ENCODE measurements around the gene PPT1. TPM values are rescaled to one million over a fixed set of nuclear protein-coding genes. Genes with fewer than 3 reads are reported as not detected.

Gene PPT1
- total RNA-seq, 4 donors from 2014 or later: 6.4 to 28.9 (median 18.0) TPM

DNA sequence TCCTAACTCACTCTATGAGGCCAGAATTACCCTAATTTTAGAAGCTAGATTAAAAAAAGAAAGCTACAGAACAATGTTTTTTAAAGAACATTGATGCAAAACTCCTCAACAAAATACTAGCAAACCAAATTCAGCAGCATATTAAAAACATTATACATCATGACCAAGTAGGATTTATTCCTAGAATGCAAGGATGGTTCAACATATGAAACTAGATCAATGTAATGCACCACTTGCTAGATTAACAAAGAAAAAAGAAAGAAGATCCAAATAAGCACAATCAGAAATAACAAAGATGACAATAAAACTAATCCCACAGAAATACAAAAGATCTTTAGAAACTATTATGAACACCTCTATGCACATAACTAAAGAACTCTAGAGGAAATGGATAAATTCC is 13.3 kb upstream of the PPT1 start:
- DNase-seq: no peak

DNA sequence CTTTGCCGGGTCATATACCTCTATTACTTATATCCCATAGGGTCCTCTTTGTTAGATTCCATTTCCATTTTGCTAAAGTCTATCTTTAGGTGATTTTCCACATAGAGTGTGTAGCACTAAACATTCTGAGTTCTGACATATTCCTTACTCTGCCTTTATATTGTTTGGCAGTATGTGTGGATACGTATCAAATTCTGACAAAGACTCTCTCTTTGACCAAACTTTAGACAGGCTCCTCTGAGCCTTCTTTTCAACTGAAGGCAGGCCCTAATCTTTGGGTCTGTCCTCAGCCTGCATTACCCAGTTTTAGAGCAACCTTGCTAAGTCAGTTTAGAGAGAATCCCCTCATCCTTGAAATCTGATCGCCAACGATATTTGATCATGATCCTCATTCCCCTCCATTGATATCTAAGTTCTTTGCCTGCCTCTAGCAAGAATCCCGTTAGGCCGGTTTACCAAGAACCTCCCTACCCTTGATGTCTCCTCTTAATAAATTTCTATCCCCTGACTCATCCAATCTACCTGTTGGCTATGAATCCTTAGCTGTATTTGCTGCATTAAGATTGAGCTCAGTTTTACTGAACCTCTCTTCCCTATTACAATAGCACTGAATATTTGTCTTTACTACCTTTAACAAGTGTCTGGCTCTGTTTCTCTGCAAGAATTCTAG is 10.4 kb upstream of the PPT1 start:
- Histone ChIP-seq H3K4me3 (no peak overlapping the region), H3K27ac (no peak overlapping the region), H3K27me3 (peaks cover 9% of the 10 kb centered on the region), H3K9me3 (peaks cover 21% of the 10 kb centered on the region in 2 donors), H3K36me3 (no peaks in the 10 kb centered on the region), H3K4me1 (no peaks in the 10 kb centered on the region)
- in situ Hi-C loops (cut with MboI; ENCODE audit: low pct_ligation_motif_present in 1 of 4, low pct_unique_long_range_greater_than_20kb in 1 of 4, low sequenced_read_pairs in 3 of 4) (no loop called here), intact Hi-C loops (cut with DNase I; ENCODE audit: low total_unique reads) (no loop called here)
- 89 to 90% methylated on average over 6 of the region's 6 CpGs for WGBS, 2 donors (ENCODE audit: low coverage in 1 of 2)
- TF ChIP-seq, protein P1, sequence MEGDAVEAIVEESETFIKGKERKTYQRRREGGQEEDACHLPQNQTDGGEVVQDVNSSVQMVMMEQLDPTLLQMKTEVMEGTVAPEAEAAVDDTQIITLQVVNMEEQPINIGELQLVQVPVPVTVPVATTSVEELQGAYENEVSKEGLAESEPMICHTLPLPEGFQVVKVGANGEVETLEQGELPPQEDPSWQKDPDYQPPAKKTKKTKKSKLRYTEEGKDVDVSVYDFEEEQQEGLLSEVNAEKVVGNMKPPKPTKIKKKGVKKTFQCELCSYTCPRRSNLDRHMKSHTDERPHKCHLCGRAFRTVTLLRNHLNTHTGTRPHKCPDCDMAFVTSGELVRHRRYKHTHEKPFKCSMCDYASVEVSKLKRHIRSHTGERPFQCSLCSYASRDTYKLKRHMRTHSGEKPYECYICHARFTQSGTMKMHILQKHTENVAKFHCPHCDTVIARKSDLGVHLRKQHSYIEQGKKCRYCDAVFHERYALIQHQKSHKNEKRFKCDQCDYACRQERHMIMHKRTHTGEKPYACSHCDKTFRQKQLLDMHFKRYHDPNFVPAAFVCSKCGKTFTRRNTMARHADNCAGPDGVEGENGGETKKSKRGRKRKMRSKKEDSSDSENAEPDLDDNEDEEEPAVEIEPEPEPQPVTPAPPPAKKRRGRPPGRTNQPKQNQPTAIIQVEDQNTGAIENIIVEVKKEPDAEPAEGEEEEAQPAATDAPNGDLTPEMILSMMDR (IDR thresholded peaks at IDR 0.05): no peak
- no peak for TF ChIP-seq POLR2AphosphoS5 (IDR thresholded peaks at IDR 0.05)
- no peak for TF ChIP-seq POLR2A (IDR thresholded peaks at IDR 0.05)
- no peak for TF ChIP-seq EP300 (IDR thresholded peaks at IDR 0.05; ENCODE audit: low read depth)
- no peak for DNase-seq

More for the DNA sequence above, 13.3 kb upstream of the PPT1 start:
- TF ChIP-seq, protein P1 (IDR thresholded peaks at IDR 0.05): no peak
- no peak for TF ChIP-seq EP300 (IDR thresholded peaks at IDR 0.05; ENCODE audit: low read depth)
- TF ChIP-seq POLR2A (IDR thresholded peaks at IDR 0.05): no peak
- no peak for TF ChIP-seq POLR2AphosphoS5 (IDR thresholded peaks at IDR 0.05)
- Histone ChIP-seq H3K27me3 (peaks cover 23% of the 10 kb centered on the region), H3K36me3 (no peaks in the 10 kb centered on the region), H3K9me3 (peaks cover 15 to 21% of the 10 kb centered on the region in 2 donors), H3K4me3 (no peak overlapping the region), H3K27ac (no peak overlapping the region), H3K4me1 (no peaks in the 10 kb centered on the region)
- intact Hi-C loops (cut with DNase I; ENCODE audit: low total_unique reads) (no loop called here), in situ Hi-C loops (cut with MboI; ENCODE audit: low pct_ligation_motif_present in 1 of 4, low pct_unique_long_range_greater_than_20kb in 1 of 4, low sequenced_read_pairs in 3 of 4) (no loop called here)

DNA sequence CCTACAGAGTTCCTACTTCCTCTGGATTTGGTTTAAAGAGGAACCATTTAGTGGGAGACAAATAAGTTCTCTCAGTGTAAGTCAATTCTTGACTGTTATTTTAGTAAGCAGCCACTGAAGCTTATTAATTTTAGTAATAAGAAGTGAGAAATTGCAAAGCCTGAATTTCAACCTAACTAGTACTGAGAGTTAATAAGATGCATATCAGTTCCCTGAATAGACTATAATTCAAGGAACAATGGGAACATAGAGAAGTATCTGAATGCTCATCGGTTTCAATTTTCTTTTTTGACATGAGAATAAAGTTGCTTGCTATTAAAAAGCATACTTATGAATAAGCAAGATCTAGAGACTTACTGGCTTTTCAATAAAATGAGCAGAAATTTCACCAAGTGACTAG is 8.0 kb upstream of the PPT1 start:
- Histone ChIP-seq H3K4me3 (no peak overlapping the region), H3K27ac (no peak overlapping the region), H3K36me3 (no peaks in the 10 kb centered on the region), H3K9me3 (peaks cover 2 to 9% of the 10 kb centered on the region in 2 donors), H3K4me1 (no peaks in the 10 kb centered on the region), H3K27me3 (peaks cover 18% of the 10 kb centered on the region)
- TF ChIP-seq POLR2A (IDR thresholded peaks at IDR 0.05) (no peak), POLR2AphosphoS5 (IDR thresholded peaks at IDR 0.05) (no peak), EP300 (IDR thresholded peaks at IDR 0.05; ENCODE audit: low read depth) (no peak)
- TF ChIP-seq, protein P1 (IDR thresholded peaks at IDR 0.05): no peak
- DNase-seq: no peak
- 56 to 69% methylated on average over 1 of the region's 1 CpG for WGBS, 2 donors (ENCODE audit: low coverage in 1 of 2)
- intact Hi-C loops (cut with DNase I; ENCODE audit: low total_unique reads): no loop called here
- in situ Hi-C loops (cut with MboI; ENCODE audit: low pct_ligation_motif_present in 1 of 4, low pct_unique_long_range_greater_than_20kb in 1 of 4, low sequenced_read_pairs in 3 of 4): no loop called here

DNA sequence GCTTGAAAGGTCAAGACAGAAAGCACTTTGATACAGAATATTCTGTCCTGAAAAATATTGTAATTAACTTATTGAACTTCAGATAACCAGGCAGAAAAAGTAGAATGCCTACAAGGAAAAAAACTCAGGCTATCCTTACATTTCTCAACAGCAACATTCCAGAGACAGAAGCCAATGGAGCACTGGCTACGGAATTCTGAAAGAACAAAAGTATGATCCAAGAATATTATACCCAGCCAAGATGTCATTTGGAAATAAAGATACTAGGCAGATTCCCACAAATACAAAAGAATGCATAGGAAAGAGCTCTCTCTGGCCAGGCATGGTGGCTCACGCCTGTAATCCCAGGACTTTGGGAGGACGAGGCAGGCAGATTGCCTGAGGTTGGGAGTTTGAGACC is 5.8 kb upstream of the PPT1 start:
- in situ Hi-C loops (cut with MboI; ENCODE audit: low pct_ligation_motif_present in 1 of 4, low pct_unique_long_range_greater_than_20kb in 1 of 4, low sequenced_read_pairs in 3 of 4) (no loop called here), intact Hi-C loops (cut with DNase I; ENCODE audit: low total_unique reads) (no loop called here)
- Histone ChIP-seq H3K4me1 (no peaks in the 10 kb centered on the region), H3K27me3 (peaks cover 10% of the 10 kb centered on the region), H3K9me3 (peaks cover 0 to 6% of the 10 kb centered on the region in 2 donors), H3K27ac (no peak overlapping the region), H3K36me3 (no peaks in the 10 kb centered on the region), H3K4me3 (no peak overlapping the region)
- WGBS, 2 donors (ENCODE audit: low coverage in 1 of 2): 71 to 94% methylated on average over 1 to 3 of the region's 3 CpGs
- no peak for DNase-seq
- TF ChIP-seq, protein P1 (IDR thresholded peaks at IDR 0.05): no peak
- TF ChIP-seq POLR2AphosphoS5 (IDR thresholded peaks at IDR 0.05): no peak
